ENCODE results near the gene JOSD1. TPM values are rescaled to one million over a fixed set of nuclear protein-coding genes. Genes with fewer than 3 reads are reported as not detected.

The JOSD1 gene
- total RNA-seq, 4 donors from 2014 or later, result 25.1 to 50.5 (median 42.4) TPM

- no peak overlapping the region for H3K4me3 ChIP-seq
- H3K27me3 ChIP-seq, result no peaks in the 10 kb centered on the region
- peaks cover 4 to 11% of the 10 kb centered on the region in 2 donors for H3K4me1 ChIP-seq
- no peak for DNase-seq
- H3K9me3 ChIP-seq, result no peaks in the 10 kb centered on the region
- intact Hi-C loops (cut with DNase I; ENCODE audit: low total_unique reads), result no loop called here
- in situ Hi-C loops (cut with MboI; ENCODE audit: low sequenced_read_pairs in 4 of 4), result no loop called here
- peaks cover 8 to 100% of the 10 kb centered on the region in 2 donors for H3K36me3 ChIP-seq
- peak overlapping the region in 3 of 4 donors; percentile 33 to 56 (median 48) for H3K27ac ChIP-seq
- no peak for TF ChIP-seq POLR2A (IDR thresholded peaks at IDR 0.05)
- no peak for TF ChIP-seq CTCF (IDR thresholded peaks at IDR 0.05 in 4 of 5, conservative IDR thresholded peaks at IDR 0.05 in 1 of 5)
- peak in 1 of 2 donors; percentile 19 for ATAC-seq
Observed at GRCh38 chr22:38744981-38745380, 44.2 kb upstream of the JOSD1 start.

GRCh38 chr22:38742176-38742942, 41.6 kb upstream of the JOSD1 start:
- Histone ChIP-seq H3K4me3 (no peak overlapping the region), H3K27ac (peak overlapping the region in 2 of 4 donors; percentile 26 to 56), H3K36me3 (peaks cover 9 to 100% of the 10 kb centered on the region in 2 donors), H3K27me3 (no peaks in the 10 kb centered on the region), H3K9me3 (no peaks in the 10 kb centered on the region), H3K4me1 (peaks cover 11 to 16% of the 10 kb centered on the region in 2 donors)
- ATAC-seq (no peak), DNase-seq (no peak)
- intact Hi-C loops (cut with DNase I; ENCODE audit: low total_unique reads) (no loop called here), in situ Hi-C loops (cut with MboI; ENCODE audit: low sequenced_read_pairs in 4 of 4) (no loop called here)
- TF ChIP-seq POLR2A (IDR thresholded peaks at IDR 0.05) (no peak), CTCF (IDR thresholded peaks at IDR 0.05 in 4 of 5, conservative IDR thresholded peaks at IDR 0.05 in 1 of 5) (no peak)

GRCh38 chr22:38741576-38741975, 40.8 kb upstream of the JOSD1 start:
- H3K4me3 ChIP-seq, result no peak overlapping the region
- no peaks in the 10 kb centered on the region for H3K9me3 ChIP-seq
- no peaks in the 10 kb centered on the region for H3K27me3 ChIP-seq
- H3K27ac ChIP-seq, result peak overlapping the region in 2 of 4 donors; percentile 7 to 10
- DNase-seq (no peak), ATAC-seq (no peak)
- intact Hi-C loops (cut with DNase I; ENCODE audit: low total_unique reads), result no loop called here
- H3K36me3 ChIP-seq, result peaks cover 9 to 100% of the 10 kb centered on the region in 2 donors
- no peak for TF ChIP-seq POLR2A (IDR thresholded peaks at IDR 0.05)
- no peak for TF ChIP-seq CTCF (IDR thresholded peaks at IDR 0.05 in 4 of 5, conservative IDR thresholded peaks at IDR 0.05 in 1 of 5)
- in situ Hi-C loops (cut with MboI; ENCODE audit: low sequenced_read_pairs in 4 of 4), result no loop called here
- H3K4me1 ChIP-seq, result peaks cover 11 to 16% of the 10 kb centered on the region in 2 donors

DNA sequence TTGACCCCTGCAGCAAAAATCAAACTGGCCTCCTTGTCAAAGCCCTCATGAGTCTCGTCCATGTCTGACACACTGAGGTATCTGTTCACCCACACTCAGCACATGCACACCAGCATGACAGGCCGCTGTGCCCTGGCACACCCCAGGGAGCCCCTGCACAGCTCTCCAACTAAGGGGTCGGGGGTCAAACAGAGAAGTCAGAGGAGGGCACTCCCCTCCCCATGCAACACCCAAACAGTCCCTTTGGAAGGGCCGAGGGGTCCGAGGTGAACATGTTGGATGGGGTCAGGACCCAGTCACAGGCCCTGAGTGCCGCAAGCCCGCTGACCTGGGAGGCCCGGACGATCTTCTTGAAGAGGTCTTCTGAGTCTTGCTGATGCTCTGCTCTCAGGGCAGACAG, 40.4 kb upstream of the JOSD1 start:
- peaks cover 9 to 100% of the 10 kb centered on the region in 2 donors for H3K36me3 ChIP-seq
- in situ Hi-C loops (cut with MboI; ENCODE audit: low sequenced_read_pairs in 4 of 4) (no loop called here), intact Hi-C loops (cut with DNase I; ENCODE audit: low total_unique reads) (no loop called here)
- no peaks in the 10 kb centered on the region for H3K27me3 ChIP-seq
- DNase-seq, result no peak
- no peak for ATAC-seq
- H3K9me3 ChIP-seq, result no peaks in the 10 kb centered on the region
- peak overlapping the region; percentile 5 to 42 (median 23) for H3K27ac ChIP-seq
- TF ChIP-seq POLR2A (IDR thresholded peaks at IDR 0.05) (no peak), CTCF (IDR thresholded peaks at IDR 0.05 in 4 of 5, conservative IDR thresholded peaks at IDR 0.05 in 1 of 5) (no peak)
- H3K4me3 ChIP-seq, result no peak overlapping the region
- H3K4me1 ChIP-seq, result peaks cover 11 to 16% of the 10 kb centered on the region in 2 donors
